HG03442 (cell line): ENCODE results near the gene TOPBP1.
"Not testable (repeated sequence)": the region's sequence is repeated elsewhere in the genome, so short reads cannot be mapped to it uniquely, and the experiment has no call there.

Experiments used
- ATAC-seq: cut with Tn5 transposase; IDR thresholded peaks from one replicate; pipeline ENCODE4 v1.9.1; 2021; ENCODE audit warnings: mild to moderate bottlenecking, moderate library complexity; ENCODE audit not compliant: unreplicated experiment

TOPBP1 gene

DNA sequence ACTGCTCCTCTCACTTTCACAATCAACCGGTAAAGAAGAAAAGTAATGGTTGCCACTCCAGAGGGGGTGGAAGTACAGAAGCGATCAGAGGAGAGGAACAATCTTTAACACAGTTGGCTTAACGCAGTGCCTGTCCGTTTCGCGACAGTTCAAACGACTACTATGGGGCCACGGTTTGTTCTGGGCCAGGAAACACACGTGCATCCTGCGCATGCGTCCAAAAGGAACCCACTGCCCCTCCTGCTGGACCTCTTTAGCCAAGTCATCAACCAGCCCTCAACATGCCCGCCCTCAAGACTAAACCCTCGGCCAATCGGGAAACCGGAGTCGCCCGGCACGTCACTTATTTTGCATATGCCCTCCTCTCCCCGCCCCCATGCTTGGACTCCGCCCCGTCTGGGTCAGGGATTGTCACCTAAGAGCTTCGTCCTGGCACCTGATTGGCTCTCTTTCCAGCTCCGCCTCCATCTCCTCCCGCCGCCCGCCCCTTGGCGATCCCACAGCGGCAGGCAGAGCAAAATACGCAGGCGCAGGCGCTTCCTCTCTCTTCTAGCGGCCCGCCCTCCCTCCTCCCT, 88.6 kb downstream of the TOPBP1 start:
- peak; percentile 69 for ATAC-seq

DNA sequence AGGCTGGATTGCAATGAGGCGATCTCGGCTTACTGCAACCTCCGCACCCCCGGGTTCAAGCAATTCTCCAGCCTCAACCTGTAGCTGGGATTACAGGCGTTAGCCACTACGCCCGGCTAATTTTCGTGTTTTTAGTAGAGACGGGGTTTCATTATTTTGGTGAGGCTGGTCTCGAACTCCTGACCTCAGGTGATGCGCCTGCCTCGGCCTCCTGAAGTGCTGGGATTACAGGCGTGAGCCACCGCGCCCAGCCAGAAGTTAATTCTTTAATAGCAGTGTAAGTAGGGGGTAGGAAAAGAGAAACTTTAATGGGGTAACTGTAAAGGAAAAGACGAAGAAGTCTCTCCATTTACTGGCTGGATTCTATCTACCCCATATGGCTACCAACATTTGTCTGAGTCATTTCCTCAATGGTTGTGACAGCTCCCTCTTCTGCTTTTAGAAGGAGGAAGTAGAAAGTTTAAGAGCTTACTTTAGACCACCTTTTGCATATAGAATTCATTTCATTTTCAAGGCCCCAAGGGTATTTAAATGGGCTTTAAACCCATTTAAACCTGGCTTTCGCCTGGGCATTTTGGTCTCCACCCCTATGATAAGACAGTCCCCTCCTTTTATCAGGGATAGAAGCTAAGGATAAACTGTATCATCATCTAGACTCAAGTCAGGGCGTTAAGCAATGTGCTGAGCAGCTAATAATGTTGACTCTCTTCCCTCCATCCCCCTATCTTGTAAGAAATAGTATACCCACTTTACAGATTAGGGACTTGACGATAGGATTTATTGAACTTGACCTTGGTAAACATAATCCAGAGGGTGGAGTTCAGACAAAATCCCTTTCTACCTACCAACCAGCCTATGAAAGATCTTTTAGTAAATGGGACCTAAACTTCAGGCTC, 89.3 kb downstream of the TOPBP1 start:
- ATAC-seq = no peak

DNA sequence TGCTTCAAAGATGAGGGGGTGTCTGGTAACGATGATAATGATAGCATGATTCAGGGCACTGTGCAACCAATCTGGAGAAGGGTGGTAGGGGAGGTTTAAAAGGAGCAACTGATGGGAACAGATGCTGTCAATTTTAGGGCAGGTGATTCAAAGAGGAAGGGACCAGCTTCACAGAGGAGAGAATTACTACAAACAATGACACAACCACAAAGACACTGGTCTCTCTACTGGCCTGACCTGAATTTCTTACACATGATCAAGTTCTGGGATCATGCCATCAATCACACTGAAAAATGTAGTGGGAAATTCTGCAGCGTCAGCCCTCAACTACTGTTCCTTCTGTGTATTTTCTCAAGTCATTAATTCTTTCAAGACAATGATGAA, 90.8 kb downstream of the TOPBP1 start:
- no peak for ATAC-seq

DNA sequence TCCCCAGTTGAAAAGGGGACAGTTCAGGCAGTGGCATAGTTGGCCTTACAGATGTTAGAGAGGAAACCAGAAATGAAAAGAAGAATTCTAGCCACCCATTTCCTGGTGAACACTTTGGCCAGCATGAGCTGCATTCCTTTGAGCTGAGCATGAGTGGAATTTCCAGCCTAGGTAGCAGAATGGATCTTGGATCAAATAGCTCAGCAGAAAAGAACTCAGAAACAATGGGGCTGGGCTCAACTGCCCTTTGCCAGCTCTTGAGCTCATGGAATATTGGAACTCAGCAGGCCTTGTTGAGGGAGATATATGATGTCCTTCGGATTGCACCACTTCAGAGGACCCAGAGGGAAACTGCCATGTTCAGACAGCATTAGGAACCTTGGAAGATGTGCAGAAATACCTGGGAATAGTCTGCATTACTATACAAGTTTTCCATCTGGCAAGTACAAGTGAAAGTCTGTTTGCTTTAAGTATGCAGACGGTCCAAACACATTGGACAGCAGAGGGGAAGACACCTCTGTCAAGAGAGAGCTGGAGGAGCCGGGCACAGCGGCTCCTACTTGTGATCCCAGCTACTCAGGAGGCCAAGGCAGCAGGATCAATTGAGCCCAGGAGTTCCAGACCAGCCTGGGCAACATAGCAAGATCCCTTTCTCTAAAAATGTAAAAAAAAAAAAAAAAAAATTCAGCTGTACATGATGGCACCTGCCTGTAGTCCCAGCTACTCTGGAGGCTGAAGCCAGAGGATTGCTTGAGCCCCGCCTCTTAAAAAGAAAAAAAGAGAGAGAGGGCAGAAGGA, 91.4 kb downstream of the TOPBP1 start:
- no peak for ATAC-seq

DNA sequence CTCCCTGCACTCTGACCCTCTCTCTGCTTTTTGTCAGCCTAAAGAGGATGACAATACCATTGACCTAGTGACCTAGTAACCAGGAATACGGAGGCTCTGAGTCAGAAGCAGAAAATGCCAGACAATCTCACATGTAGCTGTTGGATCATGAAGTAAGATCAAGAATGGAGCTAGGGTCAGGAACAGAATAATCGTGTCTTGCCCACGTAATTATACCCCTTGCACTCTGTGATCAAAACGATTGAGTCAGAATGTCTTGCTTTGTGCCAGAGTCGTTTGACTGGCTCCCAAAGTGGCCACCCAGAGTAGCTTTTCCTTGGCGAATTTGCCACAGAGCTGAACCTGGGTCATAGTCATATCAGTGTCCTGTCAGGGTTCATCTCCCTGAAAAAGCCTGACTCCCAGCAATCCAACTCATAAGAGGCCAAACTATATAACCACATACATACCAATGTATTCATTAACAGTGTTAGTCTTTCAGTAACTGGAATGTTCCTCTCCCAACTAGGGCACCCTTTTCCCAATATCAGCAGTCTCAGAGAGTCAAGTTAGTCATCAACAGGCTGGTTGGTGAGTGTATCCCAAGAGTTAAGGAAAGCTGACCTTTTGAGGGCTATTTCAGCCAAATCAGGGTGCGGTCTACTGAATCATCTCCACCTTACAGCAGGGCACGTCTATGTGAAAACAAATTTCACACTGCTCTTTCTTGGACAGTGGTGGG, 93.3 kb downstream of the TOPBP1 start:
- no peak for ATAC-seq

DNA sequence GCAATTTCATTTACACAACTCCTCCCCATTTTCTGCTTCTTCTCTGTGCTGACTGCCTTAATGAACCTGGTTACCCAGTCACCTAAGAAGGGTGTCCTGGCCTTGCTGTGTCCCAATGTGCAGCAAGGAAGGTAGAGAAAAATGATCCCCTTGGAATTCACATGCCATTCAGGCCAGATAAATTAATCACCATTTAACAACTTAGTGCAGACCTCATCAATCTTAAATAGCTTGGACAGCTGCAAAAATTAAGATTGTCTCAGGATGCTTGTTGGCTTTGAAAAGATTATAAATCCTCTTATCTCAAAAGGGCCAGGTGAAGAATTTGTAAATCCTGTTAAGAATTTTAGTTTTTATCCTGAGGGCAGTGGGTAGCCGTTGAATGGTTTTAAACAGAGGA, 97.9 kb downstream of the TOPBP1 start:
- no peak for ATAC-seq

DNA sequence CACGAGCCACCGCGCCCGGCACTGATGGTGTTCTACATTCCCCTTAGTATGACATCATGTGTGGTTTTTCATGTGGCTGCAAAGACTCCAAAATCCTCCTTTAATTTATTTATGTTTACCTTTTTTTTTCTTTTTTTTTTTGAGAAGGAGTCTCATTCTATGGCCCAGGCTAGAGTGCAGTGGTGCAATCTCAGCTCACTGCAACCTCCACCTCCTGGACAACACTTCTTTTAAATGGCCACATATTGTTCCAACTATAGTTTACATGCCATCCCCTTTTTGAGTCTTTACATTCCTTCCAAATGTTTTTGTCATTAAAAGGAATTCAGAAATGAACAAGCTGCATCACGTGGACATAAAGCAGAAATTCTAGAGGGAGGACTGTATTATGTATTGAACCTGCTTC, 98.6 kb downstream of the TOPBP1 start:
- no peak for ATAC-seq

DNA sequence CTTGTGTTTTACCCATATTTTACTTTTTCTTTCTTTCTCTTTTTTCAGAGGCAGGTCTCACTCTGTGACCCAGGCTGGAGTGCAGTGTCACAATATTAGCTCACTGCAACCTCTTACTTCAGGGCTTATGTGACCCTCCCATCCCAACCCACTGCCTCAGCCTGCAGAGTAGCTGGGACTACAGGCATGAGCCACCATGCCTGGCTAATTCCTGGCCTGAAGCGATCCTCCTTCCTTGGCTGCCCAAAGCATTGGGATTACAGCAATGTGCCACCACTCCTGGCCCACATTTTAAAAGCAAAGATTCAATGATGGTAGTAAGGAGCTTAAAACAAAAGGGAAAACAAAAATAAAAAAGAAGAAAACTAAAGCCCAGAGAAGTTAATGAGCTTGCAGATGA, 99.4 kb downstream of the TOPBP1 start:
- ATAC-seq = no peak

DNA sequence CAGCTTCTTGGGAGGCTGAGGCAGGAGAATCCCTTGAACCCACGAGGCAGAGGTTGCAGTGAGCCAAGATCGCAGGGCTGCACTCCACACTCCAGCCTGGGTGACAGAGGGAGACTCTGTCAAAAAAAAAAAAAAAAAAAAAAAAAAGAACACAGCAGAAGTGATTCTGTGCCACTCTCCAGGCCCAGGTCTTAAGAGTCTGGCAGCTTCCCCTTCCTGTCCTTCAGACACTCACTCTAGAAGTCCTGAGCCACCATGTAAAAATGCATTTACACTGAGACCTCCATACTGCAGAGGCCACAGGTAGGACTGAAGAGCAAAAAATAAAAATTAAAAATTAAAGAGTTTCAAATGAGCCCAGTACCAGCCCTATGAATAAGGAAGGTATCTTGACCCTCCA, 100.1 kb downstream of the TOPBP1 start:
- ATAC-seq = no peak

DNA sequence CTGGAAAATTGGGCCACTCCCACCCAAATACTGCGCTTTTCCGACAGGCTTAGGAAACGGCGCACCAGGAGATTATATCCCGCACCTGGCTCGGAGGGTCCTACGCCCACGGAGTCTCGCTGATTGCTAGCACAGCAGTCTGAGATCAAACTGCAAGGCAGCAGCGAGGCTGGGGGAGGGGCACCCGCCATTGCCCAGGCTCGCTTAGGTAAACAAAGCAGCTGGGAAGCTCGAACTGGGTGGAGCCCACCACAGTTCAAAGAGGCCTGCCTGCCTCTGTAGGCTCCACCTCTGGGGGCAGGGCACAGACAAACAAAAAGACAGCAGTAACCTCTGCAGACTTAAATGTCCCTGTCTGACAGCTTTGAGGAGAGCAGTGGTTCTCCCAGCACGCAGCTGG, 110.2 kb downstream of the TOPBP1 start:
- ATAC-seq = not testable (repeated sequence)
